Neural progenitor cell (in vitro differentiated cells): ENCODE measurements around the gene LRFN5.

ENCODE experiments used
- EZH2phosphoT487 ChIP-seq: fragments of 200-600 bp; sonication (generic); IDR thresholded peaks from 2 replicates; pipeline ENCODE4 v1.6.1; 2017; ENCODE audit warnings: antibody characterized with exemption
- TF ChIP-seq, protein P1 (sequence below): fragments of 200-600 bp; sonication (generic); IDR thresholded peaks from 2 replicates; pipeline ENCODE4 v1.5.1; 2017; ENCODE audit warnings: antibody characterized with exemption, mild to moderate bottlenecking

- TF ChIP-seq EZH2phosphoT487, result no peak
- TF ChIP-seq, protein P1, sequence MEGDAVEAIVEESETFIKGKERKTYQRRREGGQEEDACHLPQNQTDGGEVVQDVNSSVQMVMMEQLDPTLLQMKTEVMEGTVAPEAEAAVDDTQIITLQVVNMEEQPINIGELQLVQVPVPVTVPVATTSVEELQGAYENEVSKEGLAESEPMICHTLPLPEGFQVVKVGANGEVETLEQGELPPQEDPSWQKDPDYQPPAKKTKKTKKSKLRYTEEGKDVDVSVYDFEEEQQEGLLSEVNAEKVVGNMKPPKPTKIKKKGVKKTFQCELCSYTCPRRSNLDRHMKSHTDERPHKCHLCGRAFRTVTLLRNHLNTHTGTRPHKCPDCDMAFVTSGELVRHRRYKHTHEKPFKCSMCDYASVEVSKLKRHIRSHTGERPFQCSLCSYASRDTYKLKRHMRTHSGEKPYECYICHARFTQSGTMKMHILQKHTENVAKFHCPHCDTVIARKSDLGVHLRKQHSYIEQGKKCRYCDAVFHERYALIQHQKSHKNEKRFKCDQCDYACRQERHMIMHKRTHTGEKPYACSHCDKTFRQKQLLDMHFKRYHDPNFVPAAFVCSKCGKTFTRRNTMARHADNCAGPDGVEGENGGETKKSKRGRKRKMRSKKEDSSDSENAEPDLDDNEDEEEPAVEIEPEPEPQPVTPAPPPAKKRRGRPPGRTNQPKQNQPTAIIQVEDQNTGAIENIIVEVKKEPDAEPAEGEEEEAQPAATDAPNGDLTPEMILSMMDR, result no peak
Measured at GRCh38 chr14:41865894-41866293, 259.2 kb downstream of the LRFN5 start.
